Caco-2 (cell line): ENCODE data around the gene MINK1. TPM values are rescaled to one million over a fixed set of nuclear protein-coding genes. Genes with fewer than 3 reads are reported as not detected.
A peak's percentile ranks its signal among the peaks of the same experiment; 100 is the strongest.
"Not testable (repeated sequence)": the region's sequence is repeated elsewhere in the genome, so short reads cannot be mapped to it uniquely, and the experiment has no call there.

Source experiments
- BruUV-seq: library from RNA; stranded (reverse); fragments of 400-500 nt; replicated peaks from 2 replicates; lab custom pipeline; 2021; lab: Mats Ljungman, UMichigan
- CTCF ChIA-PET: fragments of 300-600 bp; sonication (Branson Sonifier 250); formaldehyde crosslinking; loops from one replicate; lab custom pipeline; 2022; ENCODE audit warnings: antibody characterized with exemption; lab: Charles Lee
- POLR2A ChIA-PET: fragments of 300-600 bp; sonication (Branson Sonifier 250); formaldehyde crosslinking; loops from one replicate; lab custom pipeline; 2022; ENCODE audit warnings: antibody characterized with exemption; lab: Charles Lee
- DNase-seq, 2 experiments: peaks; one replicate each; pipeline versions ENCODE4 v3.0.0 to v3.0.0-alpha.2; 2020 to 2022
- H3K27me3 ChIP-seq: replicated peaks from 2 replicates; pipeline ENCODE4 v1.6.0; 2011; ENCODE audit warnings: low read length; ENCODE audit not compliant: control insufficient read depth, insufficient read depth
- H3K36me3 ChIP-seq: 2 replicates; pipeline ENCODE4 v1.5.1; 2011; ENCODE audit warnings: low read length; ENCODE audit not compliant: control insufficient read depth, insufficient read depth
- H3K4me1 ChIP-seq: fragments of 250-450 bp; sonication (Bioruptor Pico); 2 replicates; pipeline ENCODE4 v1.5.1; 2020; ENCODE audit warnings: mild to moderate bottlenecking
- H3K4me3 ChIP-seq: 2 replicates; pipeline ENCODE4 v1.5.1; 2011; ENCODE audit warnings: low read depth, mild to moderate bottlenecking, control low read depth, low read length
- H3K9me3 ChIP-seq: fragments of 250-450 bp; sonication (Bioruptor Pico); 2 replicates; pipeline ENCODE4 v1.5.1; 2020; ENCODE audit warnings: mild to moderate bottlenecking, moderate library complexity
- H3K27ac Mint-ChIP-seq: one replicate; pipeline ENCODE4 v1.8.0; 2022; ENCODE audit warnings: mixed read lengths; ENCODE audit not compliant: unreplicated experiment
- H3K27me3 Mint-ChIP-seq: one replicate; pipeline ENCODE4 v1.8.0; 2022; ENCODE audit warnings: mixed read lengths; ENCODE audit not compliant: insufficient read depth, unreplicated experiment
- H3K36me3 Mint-ChIP-seq: one replicate; pipeline ENCODE4 v1.8.0; 2022; ENCODE audit warnings: mild to moderate bottlenecking, mixed read lengths; ENCODE audit not compliant: insufficient read depth, unreplicated experiment
- H3K4me1 Mint-ChIP-seq: one replicate; pipeline ENCODE4 v1.8.0; 2022; ENCODE audit warnings: low read depth, mixed read lengths; ENCODE audit not compliant: unreplicated experiment
- H3K4me3 Mint-ChIP-seq: one replicate; pipeline ENCODE4 v1.8.0; 2022; ENCODE audit warnings: mild to moderate bottlenecking, moderate library complexity, mixed read lengths; ENCODE audit not compliant: unreplicated experiment
- H3K9me3 Mint-ChIP-seq: one replicate; pipeline ENCODE4 v1.8.0; 2022; ENCODE audit warnings: mixed read lengths; ENCODE audit not compliant: unreplicated experiment
- CTCF ChIP-seq, 2 experiments: fragments of 200-600 bp in 1 of 2; IDR thresholded peaks; 1 replicate in 1 of 2; 2 replicates in 1 of 2; pipeline versions ENCODE4 v1.5.1 to v1.8.0; 2011 to 2022; ENCODE audit warnings: antibody characterized with exemption in 1 of 2, control low read depth in 1 of 2, inconsistent platforms in 1 of 2, low read depth in 1 of 2, low read length in 1 of 2, mild to moderate bottlenecking in 1 of 2, moderate library complexity in 1 of 2; ENCODE audit not compliant: insufficient read depth in 1 of 2, severe bottlenecking in 1 of 2, unreplicated experiment in 1 of 2
- intact Hi-C: fragments of 100-400 bp; cut with micrococcal nuclease; formaldehyde crosslinking; loops from one replicate; pipeline ENCODE4 v1.10.0; 2022; ENCODE audit not compliant: unreplicated experiment
- total RNA-seq: library from RNA; stranded (reverse); gene quantifications from 2 replicates; pipeline ENCODE4 v1.2.3, GENCODE V29; 2022

MINK1 gene
- total RNA-seq, 1 experiment from 2014 or later = 47.7 TPM

DNA sequence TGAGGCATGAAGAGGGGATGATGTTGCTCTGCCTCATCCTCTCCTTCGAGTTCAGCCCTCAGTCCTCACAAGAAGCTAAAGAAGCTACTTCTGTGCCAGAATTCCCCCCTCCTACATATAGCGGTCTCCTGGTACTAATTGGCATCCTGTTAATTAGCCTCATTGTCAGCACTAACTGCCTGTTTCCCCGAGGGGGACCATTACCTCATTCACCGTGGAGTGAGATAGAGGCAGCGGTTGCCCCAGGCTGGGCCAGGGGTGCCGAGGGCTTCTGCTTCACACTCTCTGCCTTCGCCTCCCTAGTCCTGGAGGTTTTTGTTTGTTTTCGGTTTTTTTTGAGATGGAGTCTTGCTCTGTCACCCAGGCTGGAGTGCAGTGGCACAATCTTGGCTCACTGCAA is 5.7 kb upstream of the MINK1 start:
- no peaks in the 10 kb centered on the region for H3K9me3 Mint-ChIP-seq
- TF ChIP-seq CTCF (IDR thresholded peaks at IDR 0.05; ENCODE audit: insufficient read depth in 1 of 2, low read depth in 1 of 2, low read length in 1 of 2, severe bottlenecking in 1 of 2, unreplicated experiment in 1 of 2) = no peak
- H3K9me3 ChIP-seq = no peaks in the 10 kb centered on the region
- intact Hi-C loops = no loop called here
- H3K4me3 ChIP-seq = no peak overlapping the region
- H3K4me1 Mint-ChIP-seq = no peaks in the 10 kb centered on the region
- no peaks in the 10 kb centered on the region for H3K4me1 ChIP-seq
- peaks cover 1% of the 10 kb centered on the region for H3K36me3 Mint-ChIP-seq
- BruUV-seq = no TSS peak
- DNase-seq = no peak
- no peak overlapping the region for H3K4me3 Mint-ChIP-seq
- ChIA-PET POLR2A (no interaction called here), CTCF (no interaction called here)
- H3K36me3 ChIP-seq = no peaks in the 10 kb centered on the region
- no peaks in the 10 kb centered on the region for H3K27me3 Mint-ChIP-seq
- H3K27me3 ChIP-seq = no peaks in the 10 kb centered on the region
- no peak overlapping the region for H3K27ac Mint-ChIP-seq

DNA sequence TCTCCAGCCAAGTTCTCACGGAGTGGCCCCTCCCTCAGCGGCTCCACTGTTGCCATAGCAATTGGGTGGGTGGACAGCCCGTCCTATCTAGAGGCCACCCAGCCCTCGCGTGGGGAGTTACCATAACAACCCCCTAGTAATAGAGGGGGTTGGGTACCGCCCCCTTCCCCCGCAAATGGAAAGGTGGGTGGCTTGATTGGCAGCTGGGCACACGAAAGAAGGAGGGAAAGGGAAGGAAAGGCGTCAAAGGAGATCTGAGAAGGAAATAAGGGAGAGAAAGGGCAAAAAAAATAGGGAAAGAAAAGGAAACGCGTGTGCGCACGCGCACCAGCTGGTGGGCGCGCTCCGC is 337 bp upstream of the MINK1 start:
- intact Hi-C loops, CTCF ChIA-PET, H3K9me3 ChIP-seq, H3K27me3 ChIP-seq, H3K27me3 Mint-ChIP-seq, POLR2A ChIA-PET, H3K4me1 Mint-ChIP-seq, H3K9me3 Mint-ChIP-seq, H3K36me3 ChIP-seq, DNase-seq, BruUV-seq: not testable (repeated sequence)
- Histone ChIP-seq H3K4me1 (peaks cover 13% of the 10 kb centered on the region), H3K4me3 (peak overlapping the region; percentile 78)
- H3K27ac Mint-ChIP-seq = peak overlapping the region; percentile 95
- peaks cover 17% of the 10 kb centered on the region for H3K36me3 Mint-ChIP-seq
- peak overlapping the region; percentile 99 for H3K4me3 Mint-ChIP-seq

- Histone ChIP-seq H3K4me3 (peak overlapping the region; percentile 78), H3K4me1 (peaks cover 13% of the 10 kb centered on the region), H3K36me3 (no peaks in the 10 kb centered on the region), H3K9me3 (no peaks in the 10 kb centered on the region), H3K27me3 (no peaks in the 10 kb centered on the region)
- H3K27ac Mint-ChIP-seq = peak overlapping the region; percentile 82
- ChIA-PET CTCF (no interaction called here), POLR2A (no interaction called here)
- H3K36me3 Mint-ChIP-seq = peaks cover 17% of the 10 kb centered on the region
- H3K27me3 Mint-ChIP-seq = no peaks in the 10 kb centered on the region
- intact Hi-C loops = no loop called here
- DNase-seq = peak in 1 of 2 experiments; percentile 13
- no peaks in the 10 kb centered on the region for H3K9me3 Mint-ChIP-seq
- BruUV-seq = TSS peak; percentile 48
- no peak for TF ChIP-seq CTCF (IDR thresholded peaks at IDR 0.05; ENCODE audit: insufficient read depth in 1 of 2, low read depth in 1 of 2, low read length in 1 of 2, severe bottlenecking in 1 of 2, unreplicated experiment in 1 of 2)
- H3K4me1 Mint-ChIP-seq = peaks cover 6% of the 10 kb centered on the region
- peak overlapping the region; percentile 99 for H3K4me3 Mint-ChIP-seq
These were observed 971 bp downstream of the MINK1 start for GRCh38 chr17:4833941-4834680.
